Tibial nerve (tissue), 4 donors: ENCODE data around the gene CCNC. TPM values are rescaled to one million over a fixed set of nuclear protein-coding genes. Genes with fewer than 3 reads are reported as not detected.

Experiments
- DNase-seq, 2 donors: peaks; one replicate each; pipeline ENCODE4 v3.0.0-alpha.2; 2019; ENCODE audit warnings: low spot score in 2 of 2
- H3K27ac ChIP-seq, 4 donors: fragments of 200-600 bp; sonication (generic) in 3 of 4; one replicate each; pipeline ENCODE4 v1.5.1; 2017 to 2019; ENCODE audit warnings: mild to moderate bottlenecking in 1 of 4
- H3K27me3 ChIP-seq, 2 donors: fragments of 200-600 bp; sonication (generic) in 1 of 2; one replicate each; pipeline versions ENCODE4 v1.5.1 to v1.6.0; 2017 to 2019
- H3K36me3 ChIP-seq, 3 donors: fragments of 200-600 bp; sonication (generic); one replicate each; pipeline ENCODE4 v1.5.1; 2018 to 2019
- H3K4me1 ChIP-seq, 4 donors: fragments of 200-600 bp; sonication (generic) in 3 of 4; one replicate each; pipeline ENCODE4 v1.5.1; 2017 to 2019
- H3K4me3 ChIP-seq, 4 donors: fragments of 200-600 bp; sonication (generic) in 3 of 4; one replicate each; pipeline ENCODE4 v1.5.1; 2017 to 2019; ENCODE audit warnings: mild to moderate bottlenecking in 1 of 4, moderate library complexity in 1 of 4
- H3K9me3 ChIP-seq, 4 donors: fragments of 200-600 bp; sonication (generic) in 3 of 4; one replicate each; pipeline ENCODE4 v1.5.1; 2017 to 2019
- EP300 ChIP-seq, 2 donors: sonication (generic); formaldehyde crosslinking; IDR thresholded peaks; one replicate each; pipeline ENCODE4 v1.6.1; 2017; ENCODE audit warnings: antibody characterized with exemption in 2 of 2, mild to moderate bottlenecking in 1 of 2
- POLR2A ChIP-seq, 2 donors: fragments of 450-650 bp; IDR thresholded peaks; one replicate each; pipeline ENCODE4 v1.6.1; 2017; ENCODE audit warnings: antibody characterized with exemption in 2 of 2, mild to moderate bottlenecking in 2 of 2, moderate library complexity in 2 of 2
- WGBS, 2 donors: methylation state at CpG; one replicate each; pipeline ENCODE4 v1.1.5; 2018; 5-methylcytosine and 5-hydroxymethylcytosine counted together
- total RNA-seq, 4 donors: library from RNA; depleted of rRNA; stranded (reverse); fragments of >200 nt; gene quantifications; one replicate each; pipeline ENCODE4 v1.1.0, GENCODE V29; 2016
- TF ChIP-seq, protein P1 (sequence below), 5 experiments: fragments of 200-600 bp in 3 of 5; fragments of 450-650 bp in 2 of 5; sonication (generic) in 3 of 5; IDR thresholded peaks; one replicate each; pipeline ENCODE4 v1.5.1; 2016 to 2019; ENCODE audit warnings: antibody characterized with exemption in 5 of 5, mild to moderate bottlenecking in 3 of 5, moderate library complexity in 2 of 5

Gene CCNC, protein sequence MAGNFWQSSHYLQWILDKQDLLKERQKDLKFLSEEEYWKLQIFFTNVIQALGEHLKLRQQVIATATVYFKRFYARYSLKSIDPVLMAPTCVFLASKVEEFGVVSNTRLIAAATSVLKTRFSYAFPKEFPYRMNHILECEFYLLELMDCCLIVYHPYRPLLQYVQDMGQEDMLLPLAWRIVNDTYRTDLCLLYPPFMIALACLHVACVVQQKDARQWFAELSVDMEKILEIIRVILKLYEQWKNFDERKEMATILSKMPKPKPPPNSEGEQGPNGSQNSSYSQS
- 10 to 100 TPM; 22.7 to 48.3 (median 30.3) TPM for total RNA-seq

DNA sequence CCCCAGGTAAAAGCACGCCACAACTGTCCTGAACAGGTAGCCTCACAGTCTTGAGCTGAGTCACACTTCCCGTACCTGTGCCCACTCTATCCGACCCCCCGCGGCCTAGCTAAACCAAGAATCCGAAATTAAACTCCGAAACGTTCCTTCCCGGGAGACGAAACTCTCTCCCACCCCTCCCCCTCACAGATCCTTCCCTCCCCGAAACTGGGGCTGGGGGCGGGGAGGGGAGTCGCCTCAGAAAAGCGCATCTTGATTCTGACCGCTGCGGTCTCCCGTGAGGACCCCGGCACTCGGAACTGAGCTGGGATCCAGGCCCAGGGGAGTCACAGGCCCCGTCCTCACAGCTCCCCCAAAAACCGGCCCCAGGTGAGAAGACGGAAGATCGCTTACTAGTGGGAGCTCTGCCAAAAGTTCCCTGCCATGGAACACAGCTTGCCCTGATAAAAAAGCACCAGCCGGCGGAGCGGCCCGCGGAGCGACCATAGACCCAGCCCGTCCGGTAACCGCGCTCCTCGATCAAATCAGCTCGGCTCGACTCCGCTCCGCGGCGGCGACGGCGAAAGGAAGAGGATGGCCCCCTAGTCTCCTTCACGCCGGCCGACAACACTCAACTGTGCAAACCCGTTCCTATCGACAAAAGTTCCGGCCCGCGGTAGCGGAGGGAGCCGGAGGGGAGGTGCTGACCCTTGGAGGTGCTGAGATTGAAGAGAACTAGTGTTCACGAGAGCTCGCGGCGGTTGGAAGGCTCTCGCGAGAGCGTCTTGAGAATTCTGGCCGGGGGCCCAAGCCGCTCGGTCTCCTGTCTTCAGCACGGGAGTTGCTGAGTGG, at the start of gene CCNC:
Gene CCNC (minus strand): TSS at position 558 of the 831 bp plus-strand sequence. CDS start 133 bp downstream, at position 425.
- H3K27ac ChIP-seq, result peak within 1 kb of the TSS; percentile 35 to 86 (median 80)
- H3K4me1 ChIP-seq, result peaks cover 0 to 35% (median 10%) of the 10 kb centered on the region in 4 donors
- H3K36me3 ChIP-seq, result no peaks in the 10 kb centered on the region
- no peaks in the 10 kb centered on the region for H3K9me3 ChIP-seq
- H3K4me3 ChIP-seq, result peak within 1 kb of the TSS; percentile 76 to 98 (median 92)
- TF ChIP-seq, protein P1, sequence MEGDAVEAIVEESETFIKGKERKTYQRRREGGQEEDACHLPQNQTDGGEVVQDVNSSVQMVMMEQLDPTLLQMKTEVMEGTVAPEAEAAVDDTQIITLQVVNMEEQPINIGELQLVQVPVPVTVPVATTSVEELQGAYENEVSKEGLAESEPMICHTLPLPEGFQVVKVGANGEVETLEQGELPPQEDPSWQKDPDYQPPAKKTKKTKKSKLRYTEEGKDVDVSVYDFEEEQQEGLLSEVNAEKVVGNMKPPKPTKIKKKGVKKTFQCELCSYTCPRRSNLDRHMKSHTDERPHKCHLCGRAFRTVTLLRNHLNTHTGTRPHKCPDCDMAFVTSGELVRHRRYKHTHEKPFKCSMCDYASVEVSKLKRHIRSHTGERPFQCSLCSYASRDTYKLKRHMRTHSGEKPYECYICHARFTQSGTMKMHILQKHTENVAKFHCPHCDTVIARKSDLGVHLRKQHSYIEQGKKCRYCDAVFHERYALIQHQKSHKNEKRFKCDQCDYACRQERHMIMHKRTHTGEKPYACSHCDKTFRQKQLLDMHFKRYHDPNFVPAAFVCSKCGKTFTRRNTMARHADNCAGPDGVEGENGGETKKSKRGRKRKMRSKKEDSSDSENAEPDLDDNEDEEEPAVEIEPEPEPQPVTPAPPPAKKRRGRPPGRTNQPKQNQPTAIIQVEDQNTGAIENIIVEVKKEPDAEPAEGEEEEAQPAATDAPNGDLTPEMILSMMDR (IDR thresholded peaks at IDR 0.05), result no peak
- TF ChIP-seq EP300 (IDR thresholded peaks at IDR 0.05) (peak; percentile 29 to 86), POLR2A (IDR thresholded peaks at IDR 0.05) (peak in 1 of 2 donors; percentile 37)
- 1% methylated on average over 41 to 51 of the region's 64 CpGs for WGBS, 2 donors
- DNase-seq, result peak; percentile 81 to 88
- H3K27me3 ChIP-seq, result no peaks in the 10 kb centered on the region

DNA sequence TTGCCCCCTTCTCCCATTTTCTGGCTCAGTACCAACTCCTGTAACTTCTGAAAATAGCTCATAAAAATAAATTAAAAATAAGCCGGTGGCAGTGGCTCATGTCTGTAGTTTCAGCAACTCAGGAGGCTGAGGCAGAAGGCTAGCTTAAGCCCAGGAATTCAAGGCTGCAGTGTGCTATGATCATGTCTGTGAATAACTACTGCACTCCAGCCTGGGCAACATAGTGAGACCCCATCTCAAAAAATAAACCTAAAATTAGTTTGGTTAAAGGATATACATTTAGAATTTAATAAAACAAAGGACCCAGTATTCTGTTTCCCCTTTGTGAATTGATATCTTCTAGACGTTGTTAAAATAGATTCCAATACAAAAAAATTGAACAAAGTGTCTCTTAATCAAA, 48.7 kb upstream of the CCNC start:
- H3K36me3 ChIP-seq, result no peaks in the 10 kb centered on the region
- H3K4me3 ChIP-seq, result no peak overlapping the region
- H3K9me3 ChIP-seq, result no peaks in the 10 kb centered on the region
- TF ChIP-seq POLR2A (IDR thresholded peaks at IDR 0.05), result no peak
- no peak for TF ChIP-seq EP300 (IDR thresholded peaks at IDR 0.05)
- TF ChIP-seq, protein P1 (IDR thresholded peaks at IDR 0.05), result no peak
- peaks cover 0 to 34% (median 15%) of the 10 kb centered on the region in 4 donors for H3K4me1 ChIP-seq
- H3K27ac ChIP-seq, result no peak overlapping the region
- H3K27me3 ChIP-seq, result peaks cover 0 to 92% of the 10 kb centered on the region in 2 donors
- DNase-seq, result no peak
- WGBS, 2 donors, result 41 to 48% methylated on average over 2 of the region's 2 CpGs

DNA sequence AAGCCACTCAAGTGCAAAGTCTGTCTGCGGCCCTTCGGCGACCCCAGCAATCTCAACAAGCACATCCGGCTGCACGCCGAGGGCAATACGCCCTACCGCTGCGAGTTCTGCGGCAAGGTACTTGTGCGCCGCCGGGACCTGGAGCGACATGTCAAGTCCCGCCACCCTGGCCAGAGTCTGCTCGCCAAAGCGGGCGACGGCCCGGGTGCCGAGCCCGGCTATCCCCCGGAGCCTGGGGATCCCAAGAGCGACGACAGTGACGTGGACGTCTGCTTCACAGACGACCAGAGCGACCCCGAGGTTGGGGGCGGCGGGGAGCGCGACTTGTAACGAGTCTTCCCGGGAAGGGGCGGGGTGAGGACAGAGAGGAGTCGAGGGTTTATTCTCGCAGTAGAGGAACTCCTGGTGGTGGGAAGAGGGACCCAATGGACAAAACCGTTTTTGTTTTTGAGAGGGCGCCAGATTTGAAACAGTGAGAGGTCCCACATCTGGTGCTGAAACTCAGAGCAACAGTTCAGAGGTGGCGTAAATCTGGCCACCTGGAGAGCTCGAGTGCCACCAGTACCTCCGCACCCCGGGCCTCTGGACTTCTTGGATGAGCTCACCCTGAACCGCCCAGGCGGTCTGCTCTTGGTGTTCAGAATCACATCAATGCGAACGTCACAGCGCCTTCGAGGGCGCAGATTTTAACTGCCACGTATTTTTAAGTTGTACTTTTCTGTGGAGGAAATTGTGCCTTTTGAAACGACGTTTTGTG, 46.1 kb upstream of the CCNC start:
- no peak for DNase-seq
- Histone ChIP-seq H3K27ac (no peak overlapping the region), H3K36me3 (no peaks in the 10 kb centered on the region), H3K27me3 (peaks cover 0 to 98% of the 10 kb centered on the region in 2 donors), H3K4me3 (peak overlapping the region; percentile 26 to 58 (median 38)), H3K4me1 (peaks cover 0 to 34% (median 15%) of the 10 kb centered on the region in 4 donors), H3K9me3 (no peaks in the 10 kb centered on the region)
- TF ChIP-seq, protein P1 (IDR thresholded peaks at IDR 0.05), result peak in 1 of 5 experiments; percentile 13
- TF ChIP-seq POLR2A (IDR thresholded peaks at IDR 0.05), result no peak
- TF ChIP-seq EP300 (IDR thresholded peaks at IDR 0.05), result no peak
- 3 to 5% methylated on average over 22 to 50 of the region's 55 CpGs for WGBS, 2 donors

DNA sequence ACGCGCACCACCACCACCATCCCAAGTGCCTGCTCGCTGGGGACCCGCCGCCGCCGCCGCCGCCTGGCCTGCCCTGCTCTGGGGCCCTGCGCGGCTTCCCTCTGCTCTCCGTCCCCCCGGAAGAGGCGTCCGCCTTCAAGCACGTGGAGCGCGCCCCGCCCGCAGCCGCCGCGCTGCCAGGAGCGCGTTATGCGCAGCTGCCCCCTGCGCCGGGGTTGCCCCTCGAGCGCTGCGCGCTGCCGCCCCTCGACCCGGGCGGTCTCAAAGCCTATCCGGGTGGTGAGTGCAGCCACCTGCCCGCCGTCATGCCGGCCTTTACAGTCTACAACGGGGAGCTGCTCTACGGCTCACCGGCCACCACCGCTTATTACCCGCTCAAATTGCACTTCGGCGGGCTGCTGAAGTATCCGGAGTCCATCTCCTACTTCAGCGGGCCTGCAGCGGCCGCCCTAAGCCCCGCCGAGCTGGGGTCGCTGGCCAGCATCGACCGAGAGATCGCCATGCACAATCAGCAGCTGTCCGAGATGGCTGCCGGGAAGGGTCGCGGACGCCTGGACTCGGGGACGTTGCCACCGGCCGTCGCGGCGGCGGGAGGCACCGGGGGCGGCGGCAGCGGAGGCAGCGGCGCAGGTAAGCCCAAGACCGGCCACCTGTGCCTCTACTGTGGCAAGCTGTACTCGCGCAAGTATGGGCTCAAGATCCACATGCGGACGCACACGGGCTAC, 45.4 kb upstream of the CCNC start:
- Histone ChIP-seq H3K9me3 (no peaks in the 10 kb centered on the region), H3K27me3 (peaks cover 0 to 98% of the 10 kb centered on the region in 2 donors), H3K4me3 (peak overlapping the region; percentile 26 to 58 (median 38)), H3K36me3 (no peaks in the 10 kb centered on the region), H3K4me1 (peaks cover 0 to 33% (median 15%) of the 10 kb centered on the region in 4 donors), H3K27ac (no peak overlapping the region)
- TF ChIP-seq POLR2A (IDR thresholded peaks at IDR 0.05), result no peak
- no peak for TF ChIP-seq EP300 (IDR thresholded peaks at IDR 0.05)
- TF ChIP-seq, protein P1 (IDR thresholded peaks at IDR 0.05), result no peak
- no peak for DNase-seq
- WGBS, 2 donors, result 1% methylated on average over 32 to 37 of the region's 82 CpGs
